Erythroblast (primary cell): ENCODE results near the gene ST3GAL6.

ENCODE experiments used
- DNase-seq, 2 experiments: peaks; one replicate each; lab custom pipeline; 2025; lab: John Stamatoyannopoulos, UW
- GATA1 ChIP-seq: IDR thresholded peaks from 2 replicates; pipeline ENCODE4 v1.6.1; 2011; ENCODE audit warnings: low read depth, mild to moderate bottlenecking, control low read depth, low read length, moderate library complexity
- POLR2A ChIP-seq: IDR thresholded peaks from 2 replicates; pipeline ENCODE4 v1.6.1; 2011; ENCODE audit warnings: mild to moderate bottlenecking, low read length

The ST3GAL6 gene

GRCh38 chr3:98733053-98733811, 29.9 kb upstream of the ST3GAL6 start:
- no peak for TF ChIP-seq POLR2A
- no peak for TF ChIP-seq GATA1
- peak; percentile 41 to 50 for DNase-seq

GRCh38 chr3:98733812-98734281, 29.3 kb upstream of the ST3GAL6 start:
- DNase-seq: no peak
- TF ChIP-seq GATA1 (no peak), POLR2A (no peak)

GRCh38 chr3:98734306-98734705, 28.8 kb upstream of the ST3GAL6 start:
- no peak for DNase-seq
- TF ChIP-seq GATA1 (no peak), POLR2A (no peak)

DNA sequence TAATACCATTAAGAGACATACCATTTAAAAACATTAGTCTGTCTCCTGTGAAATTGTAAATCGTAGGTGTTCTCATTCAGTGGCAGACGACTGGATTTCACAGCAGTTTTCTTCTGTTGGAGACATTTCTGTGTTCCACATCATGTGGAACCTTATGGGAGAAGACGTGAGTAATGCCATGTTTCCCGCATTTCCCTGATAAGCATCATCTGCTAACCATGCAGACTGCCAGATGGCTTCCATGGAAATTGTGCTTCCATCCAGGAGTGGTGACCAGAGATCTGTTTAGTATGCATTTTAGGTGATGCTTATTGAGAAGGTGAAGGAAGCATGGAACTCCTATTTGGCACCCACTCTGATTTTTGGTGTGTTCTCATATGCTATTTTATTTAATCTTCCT, 28.4 kb upstream of the ST3GAL6 start:
- no peak for DNase-seq
- TF ChIP-seq POLR2A: no peak
- no peak for TF ChIP-seq GATA1

DNA sequence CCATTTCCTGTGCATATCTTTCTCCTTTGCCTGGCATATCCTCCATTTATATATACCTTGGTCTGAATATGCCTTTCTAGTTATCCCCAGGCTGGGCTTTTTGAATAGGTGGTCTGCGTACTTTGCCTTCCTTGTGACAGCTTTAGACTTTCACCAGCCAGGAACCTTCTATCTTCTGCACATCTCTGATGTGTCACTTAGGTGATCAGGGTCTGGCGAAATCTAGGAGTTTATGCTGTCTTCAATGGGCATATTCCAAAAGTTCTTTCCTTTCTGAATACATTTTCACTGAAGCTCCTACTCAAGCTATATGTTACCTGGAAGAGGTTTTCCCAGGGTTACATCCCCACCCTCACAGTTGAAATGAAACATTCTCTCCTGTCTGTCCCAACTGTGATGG, 27.8 kb upstream of the ST3GAL6 start:
- DNase-seq: no peak
- TF ChIP-seq POLR2A: no peak

DNA sequence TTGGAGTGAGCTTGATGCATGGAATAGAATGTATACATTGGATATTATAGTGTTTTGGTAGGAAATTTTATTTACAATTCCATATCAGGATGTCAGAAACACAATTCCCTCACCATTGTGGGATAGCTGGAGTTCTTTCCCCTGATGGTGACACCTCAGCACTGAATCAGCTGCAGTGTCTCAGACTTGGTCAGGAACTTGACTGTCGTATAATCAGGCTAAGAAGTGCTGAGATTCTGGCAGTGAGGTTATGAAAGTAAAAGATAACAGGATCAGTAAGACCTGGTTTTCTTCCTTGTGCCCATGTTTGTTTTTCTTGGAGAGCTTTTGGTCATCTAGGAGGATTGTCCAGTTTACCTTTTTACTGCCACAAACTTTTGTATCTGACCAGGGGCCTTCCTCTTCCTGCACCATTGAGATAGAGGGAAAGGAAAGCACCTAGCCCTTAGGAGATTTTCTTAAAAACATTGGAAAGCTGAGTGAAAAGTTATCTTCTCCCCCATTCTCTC, 27.3 kb upstream of the ST3GAL6 start:
- TF ChIP-seq POLR2A (no peak), GATA1 (no peak)
- DNase-seq: no peak

DNA sequence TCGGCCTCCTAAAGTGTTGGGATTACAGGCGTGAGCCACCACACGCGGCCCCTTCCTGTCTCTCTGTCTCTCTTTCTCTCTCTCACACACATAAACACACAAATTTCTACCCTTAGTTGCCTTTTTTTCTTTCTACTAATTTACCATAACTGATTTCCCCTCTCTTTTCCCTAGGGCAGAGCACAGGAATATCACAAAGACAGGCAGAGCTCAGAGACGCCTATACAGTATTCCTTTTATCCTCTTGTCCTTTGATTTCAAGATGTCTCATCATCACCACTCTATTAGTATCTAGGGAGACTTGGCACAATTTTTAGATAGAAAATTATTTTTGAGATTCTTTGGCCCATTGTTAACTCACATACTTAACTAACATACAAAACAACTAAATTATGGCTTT, 25.8 kb upstream of the ST3GAL6 start:
- no peak for DNase-seq
- TF ChIP-seq GATA1 (no peak), POLR2A (no peak)

DNA sequence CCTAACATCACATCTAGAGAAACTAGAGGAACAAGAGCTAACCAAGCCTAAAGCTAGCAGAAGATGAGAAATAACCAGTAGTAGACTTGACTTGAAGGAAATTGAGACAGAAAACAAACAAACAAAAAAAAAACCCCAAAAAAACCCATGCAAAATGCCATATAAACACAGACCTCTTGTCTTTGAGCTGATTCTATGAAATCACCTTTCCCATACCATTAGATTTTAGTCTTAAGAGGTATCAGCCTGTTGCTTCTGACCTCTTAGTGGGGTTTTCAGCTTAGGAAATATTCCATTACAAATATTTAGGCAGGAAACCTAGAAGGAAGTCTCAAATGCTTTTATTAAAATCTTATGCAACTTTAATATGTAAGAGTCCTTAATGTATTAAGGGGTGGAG, 23.9 kb upstream of the ST3GAL6 start:
- TF ChIP-seq POLR2A: no peak
- no peak for TF ChIP-seq GATA1
- no peak for DNase-seq

DNA sequence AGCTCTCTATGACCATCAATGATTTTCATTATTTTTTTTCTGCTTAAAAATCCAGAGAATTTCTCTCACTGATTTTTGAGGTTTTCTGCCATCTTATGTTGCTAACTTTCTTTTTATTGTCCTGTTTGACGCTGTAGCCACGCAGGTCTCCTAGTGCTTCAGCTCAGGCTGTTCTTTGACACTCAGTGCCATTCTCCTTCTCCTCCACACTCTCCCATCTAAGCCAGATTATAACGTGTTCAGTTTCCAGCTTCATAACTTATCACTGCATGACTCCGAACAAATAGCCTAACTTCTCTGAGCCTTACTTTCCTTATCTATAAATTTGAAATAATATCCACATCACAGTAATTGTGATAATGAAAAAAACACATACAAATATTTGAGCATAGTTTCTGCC, 22.8 kb upstream of the ST3GAL6 start:
- TF ChIP-seq POLR2A: no peak
- TF ChIP-seq GATA1: no peak
- no peak for DNase-seq

- peak in 1 of 2 experiments; percentile 16 for DNase-seq
- TF ChIP-seq GATA1 (no peak), POLR2A (no peak)
Observed at GRCh38 chr3:98741121-98741716, 21.9 kb upstream of the ST3GAL6 start.

DNA sequence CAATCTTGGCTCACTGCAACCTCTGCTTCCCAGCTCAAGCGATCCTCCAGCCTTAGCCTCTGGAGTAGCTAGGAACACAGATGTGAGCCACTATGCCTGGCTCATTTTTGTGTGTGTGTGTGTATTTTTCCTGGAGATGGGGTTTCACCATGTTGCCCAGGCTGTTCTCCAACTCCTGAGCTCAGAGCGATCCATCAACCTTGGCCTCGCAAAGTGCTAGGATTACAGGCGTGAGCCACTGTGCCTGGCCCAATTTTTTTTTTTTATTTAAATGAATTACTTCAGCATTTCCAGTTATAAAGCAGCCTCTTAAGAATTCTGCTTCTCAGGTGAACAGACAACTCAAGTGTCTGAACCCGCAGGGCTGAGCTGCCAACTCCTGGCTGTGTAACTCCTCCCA, 20.1 kb upstream of the ST3GAL6 start:
- TF ChIP-seq GATA1 (no peak), POLR2A (no peak)
- no peak for DNase-seq

DNA sequence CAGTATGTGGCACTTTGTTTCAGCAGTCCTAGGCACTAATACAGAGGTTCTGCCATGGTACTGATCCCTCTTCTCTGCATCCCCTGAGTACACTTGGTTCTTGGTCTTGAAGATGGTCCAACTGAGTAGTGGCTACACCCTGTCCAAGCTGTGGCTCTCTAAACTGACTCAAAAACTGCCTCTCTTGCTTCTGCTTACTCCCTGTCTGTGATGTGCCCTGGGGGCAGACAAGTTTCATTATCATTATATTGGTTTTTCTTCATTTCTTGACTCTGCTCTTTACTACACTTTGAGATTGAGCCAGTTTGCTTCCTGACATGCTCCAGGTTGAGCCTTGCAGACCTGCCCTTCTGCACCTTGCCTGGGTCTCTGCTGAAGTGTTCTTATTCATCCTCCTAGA, 18.9 kb upstream of the ST3GAL6 start:
- no peak for TF ChIP-seq GATA1
- no peak for TF ChIP-seq POLR2A
- no peak for DNase-seq

DNA sequence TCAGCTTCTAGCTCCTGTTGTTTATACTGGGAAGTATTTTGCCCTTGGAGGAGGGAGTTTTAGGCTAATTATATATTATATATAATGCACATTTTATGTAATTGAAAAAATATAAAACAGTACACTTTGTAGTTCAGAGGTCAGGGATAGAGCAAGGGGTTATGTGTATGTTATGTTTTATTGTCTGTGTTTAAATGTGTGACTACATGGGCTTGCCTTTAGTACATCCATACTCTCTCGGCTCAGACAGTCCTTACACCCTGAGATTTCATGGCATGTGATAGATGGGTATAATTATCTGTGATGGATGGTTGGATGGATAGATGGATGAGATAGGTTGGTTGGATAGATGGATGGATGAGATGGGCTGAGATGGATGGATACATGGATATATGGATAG, 17.4 kb upstream of the ST3GAL6 start:
- no peak for DNase-seq
- no peak for TF ChIP-seq GATA1
- no peak for TF ChIP-seq POLR2A

DNA sequence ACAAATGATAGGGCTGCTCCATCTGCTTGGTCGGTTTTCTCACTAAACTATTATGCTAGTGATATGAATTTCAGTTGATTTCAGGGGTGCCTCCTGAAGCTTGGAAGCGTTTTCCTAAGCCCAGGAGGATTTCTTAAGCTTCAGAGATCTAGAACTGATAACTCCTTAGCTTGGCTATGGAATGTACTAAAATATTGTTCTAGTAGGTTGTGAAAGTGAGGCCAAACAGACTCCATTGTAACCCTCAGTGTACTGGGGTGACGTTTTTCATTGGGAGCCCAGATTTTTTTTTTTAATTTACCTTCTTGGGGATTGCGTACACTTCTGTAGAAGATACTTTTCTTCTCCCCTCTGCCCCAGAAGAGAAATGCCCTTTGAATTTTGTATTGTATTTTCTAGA, 17.0 kb upstream of the ST3GAL6 start:
- no peak for TF ChIP-seq GATA1
- no peak for TF ChIP-seq POLR2A
- no peak for DNase-seq

GRCh38 chr3:98746882-98747281, 16.3 kb upstream of the ST3GAL6 start:
- DNase-seq: no peak
- no peak for TF ChIP-seq POLR2A
- TF ChIP-seq GATA1: no peak
